Measurements from ENCODE around the gene HES1. TPM values are rescaled to one million over a fixed set of nuclear protein-coding genes. Genes with fewer than 3 reads are reported as not detected.

Gene HES1
- total and polyA plus RNA-seq, 5 donors from 2014 or later, result 0.17 to 10.5 (median 0.71) TPM; not detected in 2

- peaks cover 69% of the 10 kb centered on the region for H3K27me3 Mint-ChIP-seq
- H3K4me1 ChIP-seq (ENCODE audit: control insufficient read depth, insufficient read depth, low read length, poor library complexity, severe bottlenecking), result peaks cover 49% of the 10 kb centered on the region
- peaks cover 18% of the 10 kb centered on the region for H3K27me3 ChIP-seq (ENCODE audit: control insufficient read depth, insufficient read depth, low read length)
- peak overlapping the region; percentile 65 for H3K4me3 ChIP-seq (ENCODE audit: low read depth, low read length)
- H3K4me1 Mint-ChIP-seq, result peaks cover 19 to 60% (median 41%) of the 10 kb centered on the region in 4 donors
- ATAC-seq (ENCODE audit: low read depth in 2 of 2) (no peak), DNase-seq (no peak)
- H3K36me3 ChIP-seq (ENCODE audit: control insufficient read depth, insufficient read depth, low read length), result no peaks in the 10 kb centered on the region
- peak overlapping the region in 2 of 3 donors; percentile 17 to 60 for H3K27ac Mint-ChIP-seq
- no peak overlapping the region for H3K27ac ChIP-seq (ENCODE audit: insufficient read depth, low read length, poor library complexity, severe bottlenecking)
- H3K4me3 Mint-ChIP-seq, result peak overlapping the region; percentile 86 to 96 (median 89)
- no peaks in the 10 kb centered on the region for H3K36me3 Mint-ChIP-seq
- peaks cover 0 to 3% (median 0%) of the 10 kb centered on the region in 7 donors for H3K9me3 Mint-ChIP-seq
- no peaks in the 10 kb centered on the region for H3K9me3 ChIP-seq (ENCODE audit: control insufficient read depth in 2 of 2, low read length in 2 of 2)
Measured at GRCh38 chr3:194136519-194137007, 615 bp downstream of the HES1 start.

- Mint-ChIP-seq H3K9me3 (peaks cover 0 to 3% (median 0%) of the 10 kb centered on the region in 7 donors), H3K4me1 (peaks cover 21 to 58% (median 41%) of the 10 kb centered on the region in 4 donors), H3K27ac (peak overlapping the region in 2 of 3 donors; percentile 17 to 60), H3K27me3 (peaks cover 69% of the 10 kb centered on the region), H3K4me3 (peak overlapping the region; percentile 86 to 96 (median 89)), H3K36me3 (no peaks in the 10 kb centered on the region)
- Histone ChIP-seq H3K4me1 (ENCODE audit: control insufficient read depth, insufficient read depth, low read length, poor library complexity, severe bottlenecking) (peaks cover 52% of the 10 kb centered on the region), H3K9me3 (ENCODE audit: control insufficient read depth in 2 of 2, low read length in 2 of 2) (no peaks in the 10 kb centered on the region), H3K4me3 (ENCODE audit: low read depth, low read length) (peak overlapping the region; percentile 65), H3K27ac (ENCODE audit: insufficient read depth, low read length, poor library complexity, severe bottlenecking) (peak overlapping the region; percentile 5), H3K36me3 (ENCODE audit: control insufficient read depth, insufficient read depth, low read length) (no peaks in the 10 kb centered on the region), H3K27me3 (ENCODE audit: control insufficient read depth, insufficient read depth, low read length) (peaks cover 18% of the 10 kb centered on the region)
- DNase-seq (peak in 2 of 3 donors; percentile 29 to 50), ATAC-seq (ENCODE audit: low read depth in 2 of 2) (no peak)
Measured at GRCh38 chr3:194137008-194137505, 1.1 kb downstream of the HES1 start.

- Histone ChIP-seq H3K4me1 (ENCODE audit: control insufficient read depth, insufficient read depth, low read length, poor library complexity, severe bottlenecking) (peaks cover 54% of the 10 kb centered on the region), H3K36me3 (ENCODE audit: control insufficient read depth, insufficient read depth, low read length) (no peaks in the 10 kb centered on the region), H3K4me3 (ENCODE audit: low read depth, low read length) (peak overlapping the region; percentile 65), H3K9me3 (ENCODE audit: control insufficient read depth in 2 of 2, low read length in 2 of 2) (no peaks in the 10 kb centered on the region), H3K27ac (ENCODE audit: insufficient read depth, low read length, poor library complexity, severe bottlenecking) (peak overlapping the region; percentile 5), H3K27me3 (ENCODE audit: control insufficient read depth, insufficient read depth, low read length) (peaks cover 17% of the 10 kb centered on the region)
- Mint-ChIP-seq H3K9me3 (peaks cover 0 to 3% (median 0%) of the 10 kb centered on the region in 7 donors), H3K27me3 (peaks cover 67% of the 10 kb centered on the region), H3K4me1 (peaks cover 23 to 64% (median 43%) of the 10 kb centered on the region in 4 donors), H3K36me3 (no peaks in the 10 kb centered on the region), H3K27ac (peak overlapping the region in 1 of 3 donors; percentile 60), H3K4me3 (peak overlapping the region; percentile 86 to 96 (median 89))
- ATAC-seq (ENCODE audit: low read depth in 2 of 2), result peak; percentile 10 to 15
- DNase-seq, result peak; percentile 29 to 72 (median 39)
Measured at GRCh38 chr3:194137506-194138474, 1.8 kb downstream of the HES1 start.

- H3K4me1 ChIP-seq (ENCODE audit: control insufficient read depth, insufficient read depth, low read length, poor library complexity, severe bottlenecking), result peaks cover 50% of the 10 kb centered on the region
- peak overlapping the region in 3 of 4 donors; percentile 70 to 91 (median 78) for H3K4me3 Mint-ChIP-seq
- H3K9me3 Mint-ChIP-seq, result peaks cover 0 to 2% (median 0%) of the 10 kb centered on the region in 7 donors
- DNase-seq, result no peak
- H3K27me3 Mint-ChIP-seq, result peaks cover 61% of the 10 kb centered on the region
- H3K4me1 Mint-ChIP-seq, result peaks cover 19 to 56% (median 37%) of the 10 kb centered on the region in 4 donors
- no peaks in the 10 kb centered on the region for H3K36me3 Mint-ChIP-seq
- H3K4me3 ChIP-seq (ENCODE audit: low read depth, low read length), result no peak overlapping the region
- ATAC-seq (ENCODE audit: low read depth in 2 of 2), result no peak
- no peak overlapping the region for H3K27ac ChIP-seq (ENCODE audit: insufficient read depth, low read length, poor library complexity, severe bottlenecking)
- H3K27me3 ChIP-seq (ENCODE audit: control insufficient read depth, insufficient read depth, low read length), result peaks cover 11% of the 10 kb centered on the region
- no peaks in the 10 kb centered on the region for H3K9me3 ChIP-seq (ENCODE audit: control insufficient read depth in 2 of 2, low read length in 2 of 2)
- no peaks in the 10 kb centered on the region for H3K36me3 ChIP-seq (ENCODE audit: control insufficient read depth, insufficient read depth, low read length)
- no peak overlapping the region for H3K27ac Mint-ChIP-seq
Measured at GRCh38 chr3:194138732-194139070, 2.8 kb downstream of the HES1 start.

GRCh38 chr3:194139071-194139813, 3.3 kb downstream of the HES1 start:
- Histone ChIP-seq H3K9me3 (ENCODE audit: control insufficient read depth in 2 of 2, low read length in 2 of 2) (no peaks in the 10 kb centered on the region), H3K27me3 (ENCODE audit: control insufficient read depth, insufficient read depth, low read length) (peaks cover 11% of the 10 kb centered on the region), H3K27ac (ENCODE audit: insufficient read depth, low read length, poor library complexity, severe bottlenecking) (no peak overlapping the region), H3K4me1 (ENCODE audit: control insufficient read depth, insufficient read depth, low read length, poor library complexity, severe bottlenecking) (peaks cover 48% of the 10 kb centered on the region), H3K4me3 (ENCODE audit: low read depth, low read length) (no peak overlapping the region), H3K36me3 (ENCODE audit: control insufficient read depth, insufficient read depth, low read length) (no peaks in the 10 kb centered on the region)
- ATAC-seq (ENCODE audit: low read depth in 2 of 2) (no peak), DNase-seq (no peak)
- H3K4me1 Mint-ChIP-seq, result peaks cover 19 to 54% (median 37%) of the 10 kb centered on the region in 4 donors
- peaks cover 64% of the 10 kb centered on the region for H3K27me3 Mint-ChIP-seq
- peak overlapping the region in 2 of 4 donors; percentile 80 to 91 for H3K4me3 Mint-ChIP-seq
- peaks cover 0 to 2% (median 0%) of the 10 kb centered on the region in 7 donors for H3K9me3 Mint-ChIP-seq
- no peaks in the 10 kb centered on the region for H3K36me3 Mint-ChIP-seq
- H3K27ac Mint-ChIP-seq, result peak overlapping the region in 1 of 3 donors; percentile 77

- peak overlapping the region; percentile 20 to 87 (median 72) for H3K4me3 Mint-ChIP-seq
- H3K4me1 ChIP-seq (ENCODE audit: control insufficient read depth, insufficient read depth, low read length, poor library complexity, severe bottlenecking), result peaks cover 43% of the 10 kb centered on the region
Measured at GRCh38 chr3:194139814-194140391, 4.0 kb downstream of the HES1 start.

More at GRCh38 chr3:194139814-194140391, 4.0 kb downstream of the HES1 start:
- Mint-ChIP-seq H3K36me3 (no peaks in the 10 kb centered on the region), H3K4me1 (peaks cover 19 to 54% (median 37%) of the 10 kb centered on the region in 4 donors), H3K27me3 (peaks cover 68% of the 10 kb centered on the region), H3K9me3 (peaks cover 0 to under 1% (median 0%) of the 10 kb centered on the region in 7 donors), H3K27ac (peak overlapping the region in 1 of 3 donors; percentile 77)
- H3K27me3 ChIP-seq (ENCODE audit: control insufficient read depth, insufficient read depth, low read length), result peaks cover 11% of the 10 kb centered on the region
- H3K4me3 ChIP-seq (ENCODE audit: low read depth, low read length), result no peak overlapping the region
- H3K36me3 ChIP-seq (ENCODE audit: control insufficient read depth, insufficient read depth, low read length), result no peaks in the 10 kb centered on the region
- ATAC-seq (ENCODE audit: low read depth in 2 of 2) (no peak), DNase-seq (no peak)
- no peaks in the 10 kb centered on the region for H3K9me3 ChIP-seq (ENCODE audit: control insufficient read depth in 2 of 2, low read length in 2 of 2)
- no peak overlapping the region for H3K27ac ChIP-seq (ENCODE audit: insufficient read depth, low read length, poor library complexity, severe bottlenecking)

Measured in CD4-positive, CD25-positive, alpha-beta regulatory T cell (primary cell).